ENCODE measurements around the gene ARPC1A. TPM values are rescaled to one million over a fixed set of nuclear protein-coding genes. Genes with fewer than 3 reads are reported as not detected.

The ARPC1A gene
- total and polyA plus RNA-seq, 7 donors: 94.6 to 396 (median 131) TPM

DNA sequence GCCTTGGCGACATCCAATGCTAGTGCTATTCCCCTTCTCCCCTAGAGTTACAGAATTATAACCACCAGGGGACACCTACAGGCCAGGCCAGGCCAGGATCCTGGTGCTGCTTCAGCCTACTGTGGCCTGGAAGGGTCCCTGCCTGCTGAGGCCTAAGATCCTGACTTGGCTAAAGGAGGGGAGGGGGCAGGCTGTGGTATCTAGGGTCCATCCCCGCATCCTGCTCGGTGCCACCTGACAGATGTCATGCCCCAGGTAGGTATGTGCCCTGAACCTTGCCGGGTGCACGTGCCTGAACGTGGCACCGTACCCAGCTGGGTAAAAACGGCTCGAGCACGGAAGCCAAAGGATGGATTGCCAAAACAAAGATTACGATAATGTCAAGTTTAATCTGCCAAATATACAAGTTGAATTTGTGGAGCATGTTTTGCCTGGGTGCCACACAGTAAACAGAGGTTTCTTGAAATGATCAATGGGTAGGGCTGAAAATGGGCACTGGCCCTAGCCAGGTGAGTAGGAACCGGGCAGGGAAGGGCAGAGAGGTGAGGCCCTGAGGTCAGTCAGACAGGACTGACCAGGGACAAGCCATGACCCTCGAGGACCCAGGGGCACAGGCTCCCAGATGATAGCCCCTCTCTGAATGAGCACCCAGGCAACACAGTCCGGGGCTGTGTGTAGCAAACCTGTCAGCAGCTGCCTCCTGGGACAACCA, 70.1 kb downstream of the ARPC1A start:
- WGBS, 2 donors: 92 to 93% methylated on average over 14 of the region's 14 CpGs
- Histone ChIP-seq H3K36me3 (peaks cover 8 to 65% (median 34%) of the 10 kb centered on the region in 4 donors), H3K4me3 (no peak overlapping the region), H3K9me3 (no peaks in the 10 kb centered on the region), H3K4me1 (peaks cover 0 to 22% (median 19%) of the 10 kb centered on the region in 4 donors), H3K27me3 (no peaks in the 10 kb centered on the region), H3K27ac (no peak overlapping the region)
- TF ChIP-seq POLR2A (IDR thresholded peaks at IDR 0.05) (no peak), POLR2AphosphoS5 (IDR thresholded peaks at IDR 0.05) (no peak), EP300 (IDR thresholded peaks at IDR 0.05) (no peak)
- TF ChIP-seq, protein P1, sequence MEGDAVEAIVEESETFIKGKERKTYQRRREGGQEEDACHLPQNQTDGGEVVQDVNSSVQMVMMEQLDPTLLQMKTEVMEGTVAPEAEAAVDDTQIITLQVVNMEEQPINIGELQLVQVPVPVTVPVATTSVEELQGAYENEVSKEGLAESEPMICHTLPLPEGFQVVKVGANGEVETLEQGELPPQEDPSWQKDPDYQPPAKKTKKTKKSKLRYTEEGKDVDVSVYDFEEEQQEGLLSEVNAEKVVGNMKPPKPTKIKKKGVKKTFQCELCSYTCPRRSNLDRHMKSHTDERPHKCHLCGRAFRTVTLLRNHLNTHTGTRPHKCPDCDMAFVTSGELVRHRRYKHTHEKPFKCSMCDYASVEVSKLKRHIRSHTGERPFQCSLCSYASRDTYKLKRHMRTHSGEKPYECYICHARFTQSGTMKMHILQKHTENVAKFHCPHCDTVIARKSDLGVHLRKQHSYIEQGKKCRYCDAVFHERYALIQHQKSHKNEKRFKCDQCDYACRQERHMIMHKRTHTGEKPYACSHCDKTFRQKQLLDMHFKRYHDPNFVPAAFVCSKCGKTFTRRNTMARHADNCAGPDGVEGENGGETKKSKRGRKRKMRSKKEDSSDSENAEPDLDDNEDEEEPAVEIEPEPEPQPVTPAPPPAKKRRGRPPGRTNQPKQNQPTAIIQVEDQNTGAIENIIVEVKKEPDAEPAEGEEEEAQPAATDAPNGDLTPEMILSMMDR (IDR thresholded peaks at IDR 0.05): no peak
- intact Hi-C loops (cut with DNase I): no loop called here
- DNase-seq: no peak

GRCh38 chr7:99396418-99397296, 71.0 kb downstream of the ARPC1A start:
- peaks cover 0 to 22% (median 19%) of the 10 kb centered on the region in 4 donors for H3K4me1 ChIP-seq

GRCh38 chr7:99397297-99397983, 71.7 kb downstream of the ARPC1A start:
- Histone ChIP-seq H3K4me3 (no peak overlapping the region), H3K36me3 (peaks cover 13 to 75% (median 45%) of the 10 kb centered on the region in 4 donors), H3K27me3 (no peaks in the 10 kb centered on the region), H3K9me3 (no peaks in the 10 kb centered on the region), H3K4me1 (peaks cover 0 to 17% (median 15%) of the 10 kb centered on the region in 4 donors), H3K27ac (no peak overlapping the region)
- no peak for DNase-seq
- TF ChIP-seq, protein P1 (IDR thresholded peaks at IDR 0.05): no peak
- no peak for TF ChIP-seq POLR2AphosphoS5 (IDR thresholded peaks at IDR 0.05)
- TF ChIP-seq POLR2A (IDR thresholded peaks at IDR 0.05): no peak
- no peak for TF ChIP-seq EP300 (IDR thresholded peaks at IDR 0.05)
- WGBS, 2 donors: 89 to 90% methylated on average over 18 of the region's 18 CpGs
- intact Hi-C loops (cut with DNase I): no loop called here

More at GRCh38 chr7:99396418-99397296, 71.0 kb downstream of the ARPC1A start:
- Histone ChIP-seq H3K9me3 (no peaks in the 10 kb centered on the region), H3K36me3 (peaks cover 8 to 68% (median 38%) of the 10 kb centered on the region in 4 donors), H3K27me3 (no peaks in the 10 kb centered on the region), H3K4me3 (no peak overlapping the region), H3K27ac (no peak overlapping the region)
- WGBS, 2 donors: 84 to 89% methylated on average over 21 of the region's 21 CpGs
- intact Hi-C loops (cut with DNase I): no loop called here
- no peak for TF ChIP-seq EP300 (IDR thresholded peaks at IDR 0.05)
- no peak for TF ChIP-seq POLR2A (IDR thresholded peaks at IDR 0.05)
- TF ChIP-seq POLR2AphosphoS5 (IDR thresholded peaks at IDR 0.05): no peak
- TF ChIP-seq, protein P1 (IDR thresholded peaks at IDR 0.05): no peak
- DNase-seq: no peak

DNA sequence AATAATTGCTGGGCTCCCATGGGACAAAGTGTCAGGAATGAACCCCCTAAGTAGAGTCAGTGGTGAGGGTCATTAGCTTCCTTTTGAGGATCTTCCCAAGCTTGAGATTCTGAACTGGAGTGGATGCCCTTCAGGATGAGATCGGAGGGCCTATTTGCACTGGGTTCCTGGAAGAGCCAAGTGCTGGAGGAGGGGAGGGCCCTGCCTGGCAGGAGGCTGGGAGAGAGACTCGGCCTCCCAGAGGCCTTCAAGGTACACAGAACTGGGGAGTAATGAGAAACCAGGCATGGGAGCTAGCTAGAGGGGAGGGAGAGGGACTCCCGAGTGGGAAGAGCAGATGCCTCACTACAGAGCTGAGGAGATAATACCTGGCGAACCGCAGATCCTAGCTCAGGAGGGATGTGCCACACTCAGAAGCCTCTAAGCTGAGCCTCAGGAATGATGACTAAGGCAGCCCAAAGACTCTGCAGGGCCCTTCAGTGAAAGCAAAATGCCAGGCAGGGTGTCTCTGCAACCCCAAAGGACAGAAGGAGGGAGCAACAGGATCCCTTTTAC, 73.3 kb downstream of the ARPC1A start:
- 83 to 84% methylated on average over 5 of the region's 5 CpGs for WGBS, 2 donors
- no peak overlapping the region for H3K27ac ChIP-seq
- peaks cover 16 to 91% (median 56%) of the 10 kb centered on the region in 4 donors for H3K36me3 ChIP-seq
- no peak overlapping the region for H3K4me3 ChIP-seq
- no peak for TF ChIP-seq POLR2A (IDR thresholded peaks at IDR 0.05)
- TF ChIP-seq POLR2AphosphoS5 (IDR thresholded peaks at IDR 0.05): no peak
- TF ChIP-seq EP300 (IDR thresholded peaks at IDR 0.05): no peak
- TF ChIP-seq, protein P1 (IDR thresholded peaks at IDR 0.05): no peak
- peaks cover 0 to 5% (median 2%) of the 10 kb centered on the region in 4 donors for H3K4me1 ChIP-seq
- no peak for DNase-seq
- no peaks in the 10 kb centered on the region for H3K9me3 ChIP-seq
- intact Hi-C loops (cut with DNase I): no loop called here
- H3K27me3 ChIP-seq: no peaks in the 10 kb centered on the region
